Measurements from ENCODE around the gene AIFM3.
A peak's percentile ranks its signal among the peaks of the same experiment; 100 is the strongest.
"Not testable (repeated sequence)": the region's sequence is repeated elsewhere in the genome, so short reads cannot be mapped to it uniquely, and the experiment has no call there.

Gene AIFM3

DNA sequence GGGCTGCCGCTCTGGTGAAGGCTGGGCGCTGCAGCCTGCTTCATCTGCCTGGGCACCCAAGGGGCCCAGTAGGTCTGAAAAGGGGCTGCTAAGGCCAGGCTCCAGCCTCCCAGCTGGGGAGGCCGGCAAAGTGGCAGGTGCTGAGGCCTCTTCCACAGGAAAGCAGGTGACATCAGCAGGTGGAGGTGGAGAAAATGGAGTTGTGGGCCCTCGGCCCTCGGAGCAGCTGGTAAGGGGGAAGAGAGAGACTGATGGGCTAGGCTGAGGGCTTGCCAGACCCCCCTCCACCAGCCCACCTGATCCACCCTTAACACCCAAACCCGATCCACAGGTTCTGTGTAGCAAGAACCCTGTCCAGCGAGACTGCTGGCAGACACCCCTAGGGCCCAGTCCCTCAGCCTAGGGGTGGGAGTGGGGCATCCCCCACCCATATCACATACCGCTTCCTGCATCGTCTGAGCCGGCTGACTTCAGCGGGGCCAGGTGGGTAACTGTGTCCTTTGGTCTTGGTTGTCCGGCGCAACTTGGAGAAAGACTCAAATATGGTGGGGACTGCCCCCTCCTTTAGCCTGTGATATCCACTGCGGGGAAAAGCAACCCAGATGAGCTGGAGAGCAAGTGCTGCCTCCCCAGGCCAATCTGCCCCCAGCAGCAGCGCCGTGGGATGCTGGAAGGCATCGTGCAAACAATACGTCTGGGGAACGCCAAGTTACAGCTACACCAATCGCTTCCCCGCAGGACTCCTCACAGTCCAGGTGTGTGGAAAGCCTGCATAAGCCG, 33.3 kb downstream of the AIFM3 start:
- TF ChIP-seq POLR2A (IDR thresholded peaks at IDR 0.05; ENCODE audit: low read length) (no peak), GATA1 (IDR thresholded peaks at IDR 0.05; ENCODE audit: low read depth, low read length) (no peak)
- DNase-seq, result no peak

- no peak for TF ChIP-seq GATA1 (IDR thresholded peaks at IDR 0.05; ENCODE audit: low read depth, low read length)
- no peak for TF ChIP-seq POLR2A (IDR thresholded peaks at IDR 0.05; ENCODE audit: low read length)
- peak in 1 of 2 experiments; percentile 58 for DNase-seq
These were observed 34.0 kb downstream of the AIFM3 start for GRCh38 chr22:21000987-21001600.

GRCh38 chr22:21001601-21002325, 34.7 kb downstream of the AIFM3 start, which contains the start of gene THAP7:
TSS of gene THAP7 (minus strand) at chr22:21002118. CDS start at chr22:21001911, 207 bp downstream.
- DNase-seq, result peak; percentile 96 to 97
- TF ChIP-seq GATA1 (IDR thresholded peaks at IDR 0.05; ENCODE audit: low read depth, low read length), result no peak
- TF ChIP-seq POLR2A (IDR thresholded peaks at IDR 0.05; ENCODE audit: low read length), result peak; percentile 87

- DNase-seq, result peak; percentile 15 to 18
- TF ChIP-seq POLR2A (IDR thresholded peaks at IDR 0.05; ENCODE audit: low read length), result no peak
- TF ChIP-seq GATA1 (IDR thresholded peaks at IDR 0.05; ENCODE audit: low read depth, low read length), result no peak
These were observed 36.7 kb downstream of the AIFM3 start for GRCh38 chr22:21003782-21004181.

DNA sequence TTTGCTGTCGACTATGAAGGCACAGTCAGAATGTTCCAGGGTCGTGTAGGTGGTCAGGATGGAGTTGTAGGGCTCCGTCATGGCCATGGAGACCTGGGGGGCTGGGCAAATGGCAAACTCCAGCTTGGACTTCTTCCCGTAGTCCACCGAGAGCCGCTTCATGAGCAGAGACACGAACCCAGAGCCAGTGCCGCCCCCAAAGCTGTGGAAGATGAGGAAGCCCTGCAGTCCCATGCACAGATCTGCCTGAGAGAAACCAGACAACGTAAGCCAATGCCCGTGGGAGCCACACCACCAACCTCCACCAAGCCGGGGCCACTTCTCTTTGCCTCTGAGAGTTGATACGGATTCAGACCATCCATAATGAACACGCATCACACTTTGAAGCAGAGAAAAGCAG, 42.2 kb downstream of the AIFM3 start:
- not testable (repeated sequence) for DNase-seq

DNA sequence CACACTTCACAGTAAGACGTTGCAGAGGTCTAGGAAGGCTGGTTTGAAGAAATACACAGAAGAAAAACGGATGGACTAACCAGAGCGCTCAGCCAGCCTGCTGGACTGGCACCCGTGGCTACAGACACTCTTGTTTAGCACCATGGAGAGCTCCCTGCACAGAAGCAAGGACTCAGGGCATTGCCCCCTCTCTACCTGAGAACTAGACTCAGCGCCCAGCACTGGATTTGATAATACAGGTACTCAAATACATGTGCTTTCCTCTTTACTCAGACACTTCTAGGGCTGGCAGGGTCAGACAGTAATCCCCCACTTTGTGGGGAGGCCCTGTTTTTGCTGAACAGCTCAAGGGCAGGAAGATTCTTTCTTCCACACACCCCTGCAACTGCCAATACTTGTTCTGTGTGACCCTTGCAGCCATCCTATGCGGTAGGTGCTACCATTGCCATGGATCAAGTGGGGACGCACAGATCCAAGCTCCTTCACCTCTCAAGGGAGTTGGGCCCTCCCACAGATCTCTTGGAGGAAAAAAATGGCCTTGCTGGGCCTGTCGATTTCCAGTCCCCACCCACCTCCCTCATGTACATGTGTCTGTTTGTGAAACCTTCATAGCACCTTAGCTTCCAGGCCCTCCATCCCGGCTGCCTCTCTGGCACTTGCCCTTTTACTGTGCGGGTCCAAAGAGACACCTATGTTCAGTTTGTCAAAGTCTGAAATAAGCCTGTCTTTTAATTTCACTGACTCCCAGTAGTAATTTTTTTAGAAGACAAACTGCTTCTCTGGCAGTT, 42.8 kb downstream of the AIFM3 start:
- no peak for TF ChIP-seq POLR2A (IDR thresholded peaks at IDR 0.05; ENCODE audit: low read length)
- peak; percentile 63 to 65 for DNase-seq

DNA sequence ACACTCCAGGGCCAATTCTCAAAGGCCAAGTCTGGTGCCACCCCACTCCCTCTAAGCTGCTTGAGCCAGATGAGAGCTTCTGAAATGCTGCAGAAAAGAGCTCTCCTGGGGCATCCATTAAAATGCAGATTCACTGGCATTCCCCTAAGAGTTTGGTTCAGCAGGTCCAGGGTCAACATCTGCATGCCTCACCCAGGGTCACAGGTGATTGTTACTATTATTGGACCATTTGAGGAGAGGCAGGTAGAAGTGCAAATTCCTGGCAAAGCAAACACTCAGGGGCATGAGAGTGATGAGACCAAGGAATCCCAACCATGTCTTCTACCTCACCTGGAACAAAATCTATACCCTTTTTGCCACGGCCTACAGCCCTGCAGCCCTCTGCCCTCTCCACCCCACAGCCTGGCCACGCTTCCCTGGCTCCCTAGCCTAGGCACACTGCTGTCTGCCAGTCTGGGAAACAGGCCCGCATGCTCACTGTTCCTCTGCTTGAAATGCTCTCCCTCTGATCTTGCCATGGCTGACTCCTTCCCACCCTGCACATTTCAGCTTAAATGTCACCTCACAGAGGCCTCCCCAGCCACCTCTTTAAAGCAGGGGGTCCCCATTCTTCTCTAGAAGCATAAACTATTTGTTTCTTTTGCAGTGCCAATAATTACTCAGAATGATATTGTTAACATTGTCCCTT, 43.5 kb downstream of the AIFM3 start:
- TF ChIP-seq POLR2A (IDR thresholded peaks at IDR 0.05; ENCODE audit: low read length) (no peak), GATA1 (IDR thresholded peaks at IDR 0.05; ENCODE audit: low read depth, low read length) (no peak)
- no peak for DNase-seq

- TF ChIP-seq GATA1 (IDR thresholded peaks at IDR 0.05; ENCODE audit: low read depth, low read length), result no peak
- no peak for TF ChIP-seq POLR2A (IDR thresholded peaks at IDR 0.05; ENCODE audit: low read length)
- DNase-seq, result no peak
These were observed 45.7 kb downstream of the AIFM3 start for GRCh38 chr22:21012446-21013407.

GRCh38 chr22:21013657-21014201, 46.7 kb downstream of the AIFM3 start:
- TF ChIP-seq POLR2A (IDR thresholded peaks at IDR 0.05; ENCODE audit: low read length) (no peak), GATA1 (IDR thresholded peaks at IDR 0.05; ENCODE audit: low read depth, low read length) (no peak)
- DNase-seq, result no peak

- TF ChIP-seq GATA1 (IDR thresholded peaks at IDR 0.05; ENCODE audit: low read depth, low read length), result no peak
- TF ChIP-seq POLR2A (IDR thresholded peaks at IDR 0.05; ENCODE audit: low read length), result no peak
These were observed 47.2 kb downstream of the AIFM3 start for GRCh38 chr22:21014202-21014725.

DNA sequence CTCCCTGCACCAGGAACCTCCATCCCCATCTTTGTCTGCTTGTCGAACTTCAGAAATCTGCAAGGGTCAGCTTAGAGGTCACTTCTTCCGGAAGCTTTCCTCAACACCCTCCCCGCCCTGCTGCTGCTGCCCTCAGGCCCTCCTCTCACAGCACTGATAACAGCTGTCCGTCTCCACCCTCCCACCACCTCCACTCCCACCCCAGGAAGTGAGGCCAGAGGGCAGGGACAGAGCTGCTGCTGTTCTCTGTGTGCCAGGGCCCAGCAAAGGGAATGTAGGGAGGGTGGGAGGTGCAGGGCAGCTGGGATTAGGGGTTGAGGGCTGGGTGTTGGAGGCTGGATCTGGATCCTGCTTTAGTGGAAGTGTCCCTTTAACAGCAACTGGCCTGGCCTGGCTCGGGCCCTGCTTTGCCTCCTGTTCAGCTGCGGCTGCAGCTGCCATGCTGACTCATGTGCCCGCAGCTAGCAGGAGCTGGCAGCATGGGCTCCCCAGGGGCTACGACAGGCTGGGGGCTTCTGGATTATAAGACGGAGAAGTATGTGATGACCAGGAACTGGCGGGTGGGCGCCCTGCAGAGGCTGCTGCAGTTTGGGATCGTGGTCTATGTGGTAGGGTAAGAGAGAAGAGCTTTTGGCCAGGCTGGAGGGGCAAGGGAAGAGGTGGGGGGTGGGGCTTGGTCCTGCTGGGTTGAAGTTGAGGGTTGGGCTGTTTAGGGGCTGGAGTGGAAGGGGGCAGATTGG, 47.8 kb downstream of the AIFM3 start, which contains the start of gene P2RX6:
P2RX6 (plus strand) TSS at position 440 of the 740 bp plus-strand sequence; CDS start at position 450, 10 bp downstream.
- TF ChIP-seq GATA1 (IDR thresholded peaks at IDR 0.05; ENCODE audit: low read depth, low read length) (no peak), POLR2A (IDR thresholded peaks at IDR 0.05; ENCODE audit: low read length) (peak; percentile 37)
- DNase-seq, result peak; percentile 81 to 86

More at GRCh38 chr22:21014202-21014725, 47.2 kb downstream of the AIFM3 start:
- peak; percentile 91 to 93 for DNase-seq
